ACC112 (cell line): ENCODE data around the gene DENND4C.

Experiments used
- H2AFZ ChIP-seq: fragments of 200-600 bp; sonication (generic); one replicate; pipeline ENCODE4 v1.6.0; 2017; ENCODE audit warnings: antibody characterized with exemption, low read length; ENCODE audit not compliant: unreplicated experiment
- H3K27ac ChIP-seq: fragments of 200-600 bp; sonication (generic); 2 replicates; pipeline ENCODE4 v1.5.1; 2014; ENCODE audit warnings: low read depth, mild to moderate bottlenecking, antibody characterized with exemption, low read length, moderate library complexity
- H3K27me3 ChIP-seq: fragments of 200-600 bp; sonication (generic); 2 replicates; pipeline ENCODE4 v1.6.1; 2014; ENCODE audit warnings: mild to moderate bottlenecking, antibody characterized with exemption, low read length, moderate library complexity, mixed read lengths; ENCODE audit not compliant: insufficient read depth
- H3K36me3 ChIP-seq: fragments of 200-600 bp; sonication (generic); 2 replicates; pipeline ENCODE4 v1.6.1; 2016; ENCODE audit warnings: mild to moderate bottlenecking, antibody characterized with exemption, low read length, moderate library complexity, mixed read lengths; ENCODE audit not compliant: insufficient read depth
- H3K4me1 ChIP-seq: fragments of 200-600 bp; sonication (generic); one replicate; pipeline ENCODE4 v1.6.1; 2016; ENCODE audit warnings: low read length, mixed read lengths; ENCODE audit not compliant: insufficient read depth, unreplicated experiment, control insufficient read depth
- H3K4me3 ChIP-seq: fragments of 200-600 bp; sonication (generic); 2 replicates; pipeline ENCODE4 v1.5.1; 2014; ENCODE audit warnings: mild to moderate bottlenecking, low read depth, low read length
- H3K79me2 ChIP-seq: fragments of 200-600 bp; sonication (generic); one replicate; pipeline ENCODE4 v1.6.0; 2016; ENCODE audit warnings: low read length; ENCODE audit not compliant: control insufficient read depth, unreplicated experiment, insufficient read depth

The DENND4C gene

GRCh38 chr9:19303216-19303615 is 72.7 kb downstream of the DENND4C start:
- no peak overlapping the region for H2AFZ ChIP-seq
- H3K36me3 ChIP-seq: peaks cover 21% of the 10 kb centered on the region
- no peak overlapping the region for H3K4me3 ChIP-seq
- no peaks in the 10 kb centered on the region for H3K27me3 ChIP-seq
- no peaks in the 10 kb centered on the region for H3K4me1 ChIP-seq
- no peaks in the 10 kb centered on the region for H3K79me2 ChIP-seq
- no peak overlapping the region for H3K27ac ChIP-seq

GRCh38 chr9:19306568-19306967 is 76.1 kb downstream of the DENND4C start:
- no peaks in the 10 kb centered on the region for H3K4me1 ChIP-seq
- no peaks in the 10 kb centered on the region for H3K27me3 ChIP-seq
- no peak overlapping the region for H2AFZ ChIP-seq
- peaks cover 9% of the 10 kb centered on the region for H3K36me3 ChIP-seq
- H3K27ac ChIP-seq: no peak overlapping the region
- no peak overlapping the region for H3K4me3 ChIP-seq
- H3K79me2 ChIP-seq: no peaks in the 10 kb centered on the region

- Histone ChIP-seq H3K36me3 (0 out of 2 replicates have a peak, but pooled peaks cover 4% of the 10 kb centered on the region), H3K79me2 (no peaks in the 10 kb centered on the region)
Observed at GRCh38 chr9:19310246-19310645, 79.8 kb downstream of the DENND4C start.

GRCh38 chr9:19313573-19313972 is 83.1 kb downstream of the DENND4C start:
- Histone ChIP-seq H2AFZ (no peak overlapping the region), H3K27ac (no peak overlapping the region), H3K79me2 (no peaks in the 10 kb centered on the region), H3K4me1 (no peaks in the 10 kb centered on the region), H3K27me3 (no peaks in the 10 kb centered on the region), H3K4me3 (no peak overlapping the region), H3K36me3 (peaks cover 7% of the 10 kb centered on the region; the same call in 1 of the 2 replicates)

More at GRCh38 chr9:19310246-19310645, 79.8 kb downstream of the DENND4C start:
- Histone ChIP-seq H3K4me3 (no peak overlapping the region), H2AFZ (no peak overlapping the region), H3K27ac (no peak overlapping the region), H3K4me1 (no peaks in the 10 kb centered on the region), H3K27me3 (no peaks in the 10 kb centered on the region)

GRCh38 chr9:19320495-19320894 is 90.0 kb downstream of the DENND4C start:
- Histone ChIP-seq H2AFZ (no peak overlapping the region), H3K4me1 (no peaks in the 10 kb centered on the region), H3K4me3 (no peak overlapping the region), H3K79me2 (no peaks in the 10 kb centered on the region), H3K36me3 (peaks cover 13% of the 10 kb centered on the region; the same call in 1 of the 2 replicates), H3K27me3 (no peaks in the 10 kb centered on the region), H3K27ac (no peak overlapping the region)

GRCh38 chr9:19331877-19332276 is 101.4 kb downstream of the DENND4C start:
- no peaks in the 10 kb centered on the region for H3K27me3 ChIP-seq
- no peaks in the 10 kb centered on the region for H3K4me1 ChIP-seq
- H2AFZ ChIP-seq: no peak overlapping the region
- H3K36me3 ChIP-seq: peaks cover 5% of the 10 kb centered on the region; the same call in 1 of the 2 replicates
- no peak overlapping the region for H3K27ac ChIP-seq
- no peaks in the 10 kb centered on the region for H3K79me2 ChIP-seq
- H3K4me3 ChIP-seq: no peak overlapping the region

- H3K27ac ChIP-seq: no peak overlapping the region
- H3K79me2 ChIP-seq: no peaks in the 10 kb centered on the region
- H3K36me3 ChIP-seq: peaks cover 5% of the 10 kb centered on the region; the same call in 1 of the 2 replicates
- H3K4me1 ChIP-seq: no peaks in the 10 kb centered on the region
- H3K27me3 ChIP-seq: no peaks in the 10 kb centered on the region
- H3K4me3 ChIP-seq: no peak overlapping the region
- no peak overlapping the region for H2AFZ ChIP-seq
Observed at GRCh38 chr9:19336166-19336565, 105.7 kb downstream of the DENND4C start.

- no peaks in the 10 kb centered on the region for H3K4me1 ChIP-seq
- no peak overlapping the region for H3K27ac ChIP-seq
- H3K79me2 ChIP-seq: no peaks in the 10 kb centered on the region
- no peaks in the 10 kb centered on the region for H3K27me3 ChIP-seq
- no peak overlapping the region for H3K4me3 ChIP-seq
- peaks cover 3% of the 10 kb centered on the region; the same call in 1 of the 2 replicates for H3K36me3 ChIP-seq
- H2AFZ ChIP-seq: no peak overlapping the region
Observed at GRCh38 chr9:19342947-19343346, 112.5 kb downstream of the DENND4C start.

- H3K27ac ChIP-seq: no peak overlapping the region
- no peak overlapping the region for H3K4me3 ChIP-seq
- H3K4me1 ChIP-seq: no peaks in the 10 kb centered on the region
- no peaks in the 10 kb centered on the region for H3K79me2 ChIP-seq
- H2AFZ ChIP-seq: no peak overlapping the region
- H3K27me3 ChIP-seq: no peaks in the 10 kb centered on the region
- peaks cover 20% of the 10 kb centered on the region for H3K36me3 ChIP-seq
Observed at GRCh38 chr9:19358701-19359100, 128.2 kb downstream of the DENND4C start.

GRCh38 chr9:19369107-19369506 is 138.6 kb downstream of the DENND4C start:
- H2AFZ ChIP-seq: no peak overlapping the region
- H3K27me3 ChIP-seq: no peaks in the 10 kb centered on the region
- H3K79me2 ChIP-seq: no peaks in the 10 kb centered on the region
- no peak overlapping the region for H3K4me3 ChIP-seq
- no peaks in the 10 kb centered on the region for H3K4me1 ChIP-seq
- H3K36me3 ChIP-seq: peaks cover 18% of the 10 kb centered on the region
- no peak overlapping the region for H3K27ac ChIP-seq

- no peak overlapping the region for H2AFZ ChIP-seq
- peaks cover 39% of the 10 kb centered on the region for H3K36me3 ChIP-seq
- peak overlapping the region; percentile 24; the same call in 1 of the 2 replicates for H3K27ac ChIP-seq
- no peak overlapping the region for H3K4me3 ChIP-seq
- no peaks in the 10 kb centered on the region for H3K27me3 ChIP-seq
- H3K79me2 ChIP-seq: peaks cover 1% of the 10 kb centered on the region
- peaks cover 19% of the 10 kb centered on the region for H3K4me1 ChIP-seq
Observed at GRCh38 chr9:19371942-19372341, 141.4 kb downstream of the DENND4C start.
